Islet precursor cell (in vitro differentiated cells): ENCODE measurements around the gene UFSP1.

Experiments
- DNase-seq: peaks from one replicate; pipeline ENCODE4 v3.0.0-alpha.2; 2018

Gene UFSP1

GRCh38 chr7:100895701-100895955 lies 6.1 kb upstream of the UFSP1 start, which contains the start of gene ACHE:
Gene ACHE (minus strand): TSS chr7:100895888. CDS start chr7:100894232, 1,656 bp downstream.
- no peak for DNase-seq

DNA sequence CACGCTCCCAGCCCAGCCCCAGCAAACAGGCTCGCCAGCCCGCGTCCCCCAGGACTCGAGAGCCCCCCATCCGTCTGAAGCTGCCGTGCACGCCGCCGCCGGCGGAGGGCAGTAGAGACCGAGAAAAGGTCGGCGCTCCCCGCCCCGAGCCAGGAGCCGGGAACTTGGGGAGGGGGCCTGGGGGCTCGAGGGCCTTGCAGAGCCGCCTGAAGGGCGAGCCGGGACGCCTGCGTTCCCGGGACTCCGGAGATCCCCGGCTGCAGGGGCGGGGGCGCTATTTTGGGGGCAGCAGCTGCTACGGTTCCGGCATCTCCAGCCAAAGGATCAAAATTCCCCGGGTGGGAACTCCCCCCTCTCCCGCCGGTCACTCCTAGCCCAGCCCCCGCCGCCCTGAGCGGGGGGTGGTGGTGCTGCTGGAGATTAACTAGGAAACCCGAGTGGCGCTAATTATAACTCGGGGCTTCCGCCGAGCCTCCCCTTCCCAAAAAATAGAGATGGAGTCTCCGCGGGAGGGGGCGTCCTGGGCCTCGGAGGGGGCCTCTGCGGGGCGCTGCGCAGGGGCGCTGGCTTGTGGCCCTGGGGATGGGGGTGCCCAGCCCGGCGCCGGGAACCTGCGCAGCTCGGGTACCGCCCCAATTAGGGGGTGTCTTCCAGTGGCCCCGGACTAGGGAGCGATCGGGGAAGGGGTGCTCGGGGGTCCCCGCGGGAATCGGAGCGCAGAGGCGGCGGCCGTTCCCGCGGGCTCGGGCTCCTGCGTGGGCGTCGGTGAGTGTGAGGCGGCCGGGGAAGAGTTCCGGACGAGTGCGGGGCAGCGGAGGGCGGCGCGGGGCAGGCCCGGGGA lies 5.6 kb upstream of the UFSP1 start:
- peak; percentile 86 for DNase-seq

DNA sequence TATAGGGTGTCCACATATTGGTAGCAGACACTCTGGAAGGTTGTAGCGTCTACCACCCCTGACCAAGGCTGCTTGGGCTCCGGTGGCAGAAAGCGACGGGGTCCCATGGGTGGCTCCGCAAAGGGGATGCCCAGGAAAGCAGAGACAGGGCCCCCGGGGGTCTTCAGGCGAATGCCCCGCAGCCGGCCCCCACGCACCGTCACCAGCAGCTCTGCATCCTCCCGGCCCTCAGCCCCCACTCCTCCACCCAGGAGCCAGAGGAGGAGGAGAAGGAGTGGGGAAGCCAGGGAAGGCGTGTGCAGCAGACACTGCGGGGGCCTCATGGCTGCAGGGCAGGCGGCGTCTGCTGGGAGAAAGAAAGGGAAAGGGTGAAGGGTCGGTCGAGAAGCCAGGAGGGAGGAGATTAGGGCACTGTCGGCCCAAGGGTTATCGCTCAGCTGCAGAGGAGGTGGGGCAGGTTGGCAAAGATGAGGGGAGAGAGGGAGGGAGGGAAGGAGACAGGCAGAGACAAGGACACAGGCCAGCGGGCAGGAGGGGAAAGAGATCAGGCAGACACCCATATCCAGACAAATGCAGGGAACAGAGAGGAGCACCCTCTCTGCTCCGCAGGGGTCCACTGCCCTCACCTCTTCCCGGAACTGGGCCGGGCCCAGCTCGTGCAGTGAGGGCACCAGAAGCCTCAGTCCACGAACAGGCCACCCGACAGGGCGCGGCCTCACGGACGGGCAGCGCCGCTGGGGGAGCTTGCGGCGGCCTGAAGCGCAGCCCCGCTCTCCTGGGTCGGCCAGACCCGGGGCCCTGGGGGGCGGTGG lies 4.6 kb upstream of the UFSP1 start:
- DNase-seq, result no peak

- no peak for DNase-seq
Observed at GRCh38 chr7:100893318-100893895, 3.9 kb upstream of the UFSP1 start.

DNA sequence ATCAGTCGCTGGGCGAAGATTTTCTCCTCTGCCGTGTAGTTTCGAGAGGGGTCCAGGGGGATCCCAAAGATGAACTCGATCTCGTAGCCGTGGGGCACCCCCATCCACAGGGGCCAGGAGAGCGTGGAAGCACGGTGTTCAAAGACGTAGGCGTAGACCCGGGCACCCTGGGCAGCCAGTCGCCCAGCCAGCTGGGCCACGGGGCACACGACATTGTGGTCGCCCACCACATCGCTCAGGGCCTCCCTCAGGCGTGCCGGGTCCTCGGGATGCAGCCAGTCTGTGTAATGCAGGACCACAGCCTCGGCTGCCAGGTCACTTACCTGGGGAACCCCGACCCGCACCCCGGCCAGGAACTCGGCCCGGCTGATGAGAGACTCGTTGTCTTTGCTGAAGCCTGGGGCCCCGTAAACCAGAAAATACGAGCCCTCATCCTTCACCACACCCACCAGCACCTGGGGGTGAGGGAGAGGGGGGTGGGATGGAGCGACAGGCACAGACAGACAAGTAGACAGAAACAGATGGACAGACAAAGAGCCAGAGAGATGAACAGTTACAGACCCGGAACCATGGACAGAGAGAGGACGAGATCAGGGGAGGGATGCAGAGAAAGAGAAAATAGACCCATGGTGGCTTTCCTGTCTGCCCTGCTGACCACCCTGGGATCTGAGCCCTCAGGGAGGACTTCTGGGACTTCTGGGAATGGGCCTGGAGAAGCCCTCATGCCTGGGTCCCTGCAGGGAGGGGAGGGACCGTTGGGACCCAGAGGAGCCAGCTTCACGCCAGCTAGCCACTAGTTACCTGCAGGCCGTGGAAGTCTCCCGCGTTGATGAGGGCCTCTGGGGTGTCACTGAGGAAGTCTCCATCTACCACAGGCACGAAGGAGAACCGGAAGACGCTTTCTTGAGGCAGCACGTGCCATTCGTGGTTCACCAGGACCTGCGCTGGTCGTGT lies 3.1 kb upstream of the UFSP1 start:
- no peak for DNase-seq

DNA sequence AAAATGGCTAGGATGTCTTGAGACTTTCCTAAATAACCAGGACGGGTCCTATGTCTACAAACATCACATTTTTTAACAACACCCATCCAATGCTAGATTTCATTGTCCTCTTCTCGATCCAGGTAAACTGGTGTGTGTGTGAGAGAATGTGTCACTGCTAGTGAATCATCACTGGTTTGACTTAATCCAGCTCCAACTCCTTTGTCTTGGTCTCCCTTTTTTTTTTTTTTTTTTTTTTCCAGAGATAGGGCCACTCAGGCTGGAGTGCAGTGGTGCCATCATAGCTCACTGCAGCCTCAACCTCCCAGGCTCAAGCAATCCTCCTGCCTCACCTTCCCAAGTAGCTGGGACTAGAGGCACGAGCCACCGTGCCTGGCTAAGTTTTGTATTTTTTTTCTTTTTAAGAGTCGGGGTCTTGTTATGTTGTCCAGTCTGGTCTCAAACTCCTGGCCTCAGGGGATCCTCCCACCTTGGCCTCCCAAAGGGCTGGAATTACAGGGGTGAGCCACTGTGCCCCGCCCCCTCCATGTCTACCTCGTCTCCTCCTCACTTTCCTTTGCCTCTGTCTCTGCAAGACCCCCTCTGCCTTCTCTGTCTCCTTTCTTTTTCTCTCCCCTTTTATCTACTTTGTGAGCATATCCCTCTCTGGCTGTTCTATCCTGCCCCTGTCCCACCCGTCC lies 2.2 kb upstream of the UFSP1 start:
- no peak for DNase-seq

- peak; percentile 67 for DNase-seq
Observed at GRCh38 chr7:100890653-100891567, 1.4 kb upstream of the UFSP1 start.

GRCh38 chr7:100888291-100888987 lies 1.1 kb downstream of the UFSP1 start:
- DNase-seq, result no peak

- no peak for DNase-seq
Observed at GRCh38 chr7:100887516-100888290, 1.8 kb downstream of the UFSP1 start.

GRCh38 chr7:100886936-100887515 lies 2.5 kb downstream of the UFSP1 start:
- no peak for DNase-seq

GRCh38 chr7:100886142-100886935 lies 3.2 kb downstream of the UFSP1 start:
- DNase-seq, result no peak

DNA sequence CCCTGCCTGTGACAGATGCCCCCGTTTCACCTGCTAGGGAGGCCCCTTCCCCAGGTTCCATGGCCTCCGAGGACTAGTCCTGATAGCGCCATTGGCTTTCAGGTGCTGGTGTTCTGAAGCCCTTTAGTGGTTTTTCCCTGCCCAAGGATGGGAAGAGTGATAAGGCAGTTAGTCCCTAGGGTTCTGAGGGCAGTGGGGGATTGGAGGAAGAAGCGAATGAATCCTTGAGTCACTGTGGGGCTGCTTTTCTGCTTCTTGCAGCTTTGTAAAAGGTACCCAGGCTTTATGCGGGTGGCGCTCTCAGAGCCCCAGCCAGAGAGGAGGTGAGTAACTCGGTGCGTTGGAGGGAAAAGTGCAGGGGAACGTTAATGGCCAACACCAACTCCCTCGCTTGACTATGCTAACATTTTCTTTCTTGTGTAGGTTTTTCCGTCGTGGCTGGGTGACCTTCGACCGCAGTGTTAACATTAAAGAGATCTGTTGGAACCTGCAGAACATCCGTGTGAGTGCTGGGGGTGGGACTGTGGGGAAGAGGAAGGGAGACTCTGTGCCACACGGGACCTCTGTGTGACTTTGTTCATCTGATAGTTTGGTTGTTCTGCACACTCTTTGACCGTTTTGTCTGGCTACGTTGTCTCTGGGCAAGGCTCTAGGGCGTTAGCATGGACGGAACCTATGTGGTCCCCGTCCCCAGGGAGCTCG lies 3.9 kb downstream of the UFSP1 start:
- no peak for DNase-seq

DNA sequence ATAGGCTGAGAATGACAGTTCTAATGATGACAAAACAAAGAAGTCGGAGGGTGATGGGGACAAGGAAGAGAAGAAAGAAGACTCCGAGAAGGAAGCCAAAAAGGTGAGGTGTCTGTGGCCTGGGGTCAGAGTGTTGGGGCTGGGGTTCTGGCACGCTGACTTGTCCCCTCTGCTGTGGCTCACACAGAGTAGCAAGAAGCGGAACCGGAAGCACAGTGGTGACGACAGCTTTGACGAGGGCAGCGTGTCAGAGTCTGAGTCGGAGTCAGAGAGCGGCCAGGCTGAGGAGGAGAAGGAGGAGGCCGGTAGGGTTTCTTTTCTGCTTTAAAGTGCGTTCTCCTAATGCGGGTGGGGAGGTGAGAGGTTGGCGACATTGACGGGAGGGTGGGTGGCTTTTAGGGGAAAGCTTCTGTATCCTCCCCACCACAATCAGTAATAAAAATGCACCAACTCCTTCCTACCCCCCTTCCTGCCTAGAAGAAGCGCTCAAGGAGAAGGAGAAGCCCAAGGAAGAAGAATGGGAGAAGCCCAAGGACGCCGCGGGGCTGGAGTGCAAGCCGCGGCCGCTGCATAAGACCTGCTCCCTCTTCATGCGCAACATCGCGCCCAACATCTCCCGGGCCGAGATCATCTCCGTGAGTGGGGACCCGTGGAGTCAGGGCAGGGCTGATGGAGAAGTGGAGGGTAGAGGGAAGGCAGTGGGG lies 4.6 kb downstream of the UFSP1 start:
- DNase-seq, result no peak

- DNase-seq, result no peak
Observed at GRCh38 chr7:100882785-100883526, 6.6 kb downstream of the UFSP1 start.

GRCh38 chr7:100882201-100882600 lies 7.3 kb downstream of the UFSP1 start:
- no peak for DNase-seq

DNA sequence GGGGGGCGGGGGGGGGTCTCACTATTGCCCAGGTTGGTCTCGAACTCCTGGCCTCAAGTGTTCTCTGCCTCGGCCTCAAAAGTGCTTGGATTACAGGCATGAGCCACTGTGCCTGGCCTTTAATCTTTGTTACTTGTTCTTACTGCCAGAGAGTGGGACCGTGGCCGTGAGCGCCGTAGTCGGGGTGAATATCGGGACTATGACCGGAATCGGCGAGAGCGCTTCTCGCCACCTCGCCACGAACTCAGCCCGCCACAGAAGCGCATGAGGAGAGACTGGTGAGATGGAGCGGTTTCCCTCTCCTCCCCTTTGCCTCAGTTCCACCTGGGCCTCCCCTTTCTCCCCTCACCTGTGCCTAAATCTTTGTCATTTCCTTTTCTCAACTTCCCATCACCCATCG lies 8.4 kb downstream of the UFSP1 start:
- DNase-seq, result no peak
